H1 (cell line): ENCODE data around the gene ALKBH7. TPM values are rescaled to one million over a fixed set of nuclear protein-coding genes. Genes with fewer than 3 reads are reported as not detected.

Experiments
- CTCF ChIA-PET: fragments of 300-600 bp; sonication (Branson Sonifier 250); formaldehyde crosslinking; loops from one replicate; lab custom pipeline; 2021; ENCODE audit not compliant: partially characterized antibody; lab: Charles Lee
- POLR2A ChIA-PET: fragments of 300-600 bp; sonication (Branson Sonifier 250); formaldehyde crosslinking; loops from one replicate; lab custom pipeline; 2021; ENCODE audit warnings: inconsistent platforms; ENCODE audit not compliant: partially characterized antibody; lab: Charles Lee
- DNase-seq, 2 experiments: peaks; one replicate each; pipeline versions ENCODE4 v3.0.0 to v3.0.0-alpha.2; 2010 to 2022; ENCODE audit warnings: low spot score in 2 of 2, low read depth in 1 of 2, mixed read lengths in 1 of 2
- FAIRE-seq: peaks from 2 replicates; lab custom pipeline; 2011; peaks lifted over from hg19 to GRCh38; lab: Jason Lieb, UNC
- H2AFZ ChIP-seq: 2 replicates; pipeline ENCODE4 v1.8.1; 2012; ENCODE audit warnings: low read length, inconsistent platforms
- H2AK5ac ChIP-seq: 2 replicates; pipeline ENCODE4 v1.6.1; 2013; ENCODE audit warnings: low read depth, low read length
- H2BK120ac ChIP-seq: replicated peaks from 2 replicates; pipeline ENCODE3; 2013; ENCODE audit warnings: low read depth, low read length, inconsistent platforms
- H2BK12ac ChIP-seq: 2 replicates; pipeline ENCODE4 v1.6.1; 2013; ENCODE audit warnings: low read depth, low read length
- H2BK15ac ChIP-seq: 2 replicates; pipeline ENCODE4 v1.6.1; 2013; ENCODE audit warnings: low read length
- H2BK20ac ChIP-seq: 2 replicates; pipeline ENCODE4 v1.6.1; 2013; ENCODE audit warnings: low read length
- H2BK5ac ChIP-seq: 2 replicates; pipeline ENCODE4 v1.6.1; 2013; ENCODE audit warnings: low read depth, low read length
- H3K14ac ChIP-seq: 2 replicates; pipeline ENCODE4 v1.6.1; 2013; ENCODE audit warnings: inconsistent platforms; ENCODE audit not compliant: insufficient read length
- H3K18ac ChIP-seq: 2 replicates; pipeline ENCODE4 v1.6.1; 2013; ENCODE audit warnings: low read length; ENCODE audit errors: extremely low read depth
- H3K23ac ChIP-seq: 2 replicates; pipeline ENCODE4 v1.6.1; 2013; ENCODE audit warnings: inconsistent platforms; ENCODE audit not compliant: insufficient read length
- H3K23me2 ChIP-seq: 2 replicates; pipeline ENCODE4 v1.6.1; 2013; ENCODE audit warnings: low read depth, low read length
- H3K27ac ChIP-seq: 2 replicates; pipeline ENCODE4 v1.6.1; 2011; ENCODE audit warnings: low read depth, low read length, inconsistent platforms
- H3K27me3 ChIP-seq, 4 experiments: replicated peaks in 1 of 4; 1 replicate in 1 of 4; 2 replicates in 3 of 4; pipeline versions ENCODE4 v1.6.1 to v1.8.1; 2011 to 2013; ENCODE audit warnings: low read length in 3 of 4, mild to moderate bottlenecking in 3 of 4, inconsistent platforms in 2 of 4, mixed read lengths in 2 of 4, moderate library complexity in 1 of 4; ENCODE audit not compliant: control insufficient read depth in 3 of 4, insufficient read depth in 3 of 4; ENCODE audit errors: extremely low read depth in 1 of 4
- H3K36me3 ChIP-seq, 4 experiments: 2 replicates each; pipeline versions ENCODE4 v1.6.1 to v1.8.1; 2011 to 2013; ENCODE audit warnings: mild to moderate bottlenecking in 4 of 4, low read length in 3 of 4, moderate library complexity in 2 of 4, control low read depth in 1 of 4, inconsistent platforms in 1 of 4; ENCODE audit not compliant: insufficient read depth in 4 of 4, control insufficient read depth in 2 of 4
- H3K4ac ChIP-seq: replicated peaks from 2 replicates; pipeline ENCODE3; 2013; ENCODE audit warnings: low read length, low read depth, mixed read lengths, inconsistent platforms; ENCODE audit not compliant: insufficient read length
- H3K4me1 ChIP-seq, 4 experiments: replicated peaks in 1 of 4; 1 replicate in 1 of 4; 2 replicates in 3 of 4; pipeline versions ENCODE4 v1.6.1 to v1.8.1; 2011 to 2013; ENCODE audit warnings: low read length in 3 of 4, inconsistent platforms in 2 of 4, mixed read lengths in 1 of 4; ENCODE audit not compliant: insufficient read depth in 4 of 4, control insufficient read depth in 3 of 4
- H3K4me2 ChIP-seq, 2 experiments: 2 replicates each; pipeline versions ENCODE4 v1.6.1 to v1.8.1; 2011 to 2013; ENCODE audit warnings: low read depth in 2 of 2, low read length in 2 of 2, control low read depth in 1 of 2, inconsistent platforms in 1 of 2, mild to moderate bottlenecking in 1 of 2; ENCODE audit not compliant: insufficient read depth in 1 of 2
- H3K4me3 ChIP-seq, 4 experiments: fragments of 200-600, 300-600 bp in 1 of 4; sonication (generic), shearing (Covaris generic), sonication (Bioruptor Twin) in 1 of 4; 2 replicates each; pipeline versions ENCODE4 v1.5.1 to v1.8.1; 2011 to 2016; ENCODE audit warnings: low read length in 4 of 4, low read depth in 3 of 4, control low read depth in 2 of 4, inconsistent platforms in 2 of 4, mild to moderate bottlenecking in 2 of 4, mixed read lengths in 1 of 4, moderate library complexity in 1 of 4; ENCODE audit not compliant: insufficient read depth in 2 of 4; ENCODE audit errors: extremely low read depth in 1 of 4
- H3K56ac ChIP-seq: replicated peaks from 2 replicates; pipeline ENCODE3; 2013; ENCODE audit warnings: low read depth, mild to moderate bottlenecking, mixed read lengths, low read length, inconsistent platforms; ENCODE audit not compliant: insufficient read length
- H3K79me1 ChIP-seq: 2 replicates; pipeline ENCODE4 v1.6.1; 2013; ENCODE audit warnings: low read depth, low read length, control low read depth
- H3K79me2 ChIP-seq, 2 experiments: 2 replicates each; pipeline versions ENCODE4 v1.6.1 to v1.8.1; 2012 to 2013; ENCODE audit warnings: low read length in 2 of 2, mild to moderate bottlenecking in 2 of 2, inconsistent platforms in 1 of 2; ENCODE audit not compliant: insufficient read depth in 2 of 2, control insufficient read depth in 1 of 2
- H3K9ac ChIP-seq, 4 experiments: replicated peaks in 1 of 4; 1 replicate in 1 of 4; 2 replicates in 3 of 4; pipeline versions ENCODE4 v1.6.1 to v1.8.1; 2011 to 2013; ENCODE audit warnings: low read depth in 3 of 4, low read length in 3 of 4, control low read depth in 2 of 4, mild to moderate bottlenecking in 2 of 4, moderate library complexity in 2 of 4, inconsistent platforms in 1 of 4; ENCODE audit errors: extremely low read depth in 1 of 4
- H3K9me3 ChIP-seq, 2 experiments: 2 replicates each; pipeline versions ENCODE4 v1.6.1 to v1.8.1; 2012 to 2013; ENCODE audit warnings: mild to moderate bottlenecking in 2 of 2, moderate library complexity in 2 of 2, control low read depth in 1 of 2, inconsistent platforms in 1 of 2, low read depth in 1 of 2, low read length in 1 of 2, mixed read lengths in 1 of 2; ENCODE audit not compliant: insufficient read depth in 2 of 2
- H4K20me1 ChIP-seq, 2 experiments: replicated peaks in 1 of 2; 2 replicates each; pipeline versions ENCODE3 to v1.8.1; 2011 to 2013; ENCODE audit warnings: inconsistent platforms in 2 of 2, low read length in 2 of 2, mild to moderate bottlenecking in 1 of 2; ENCODE audit not compliant: insufficient read depth in 2 of 2, control insufficient read depth in 1 of 2
- H4K5ac ChIP-seq: 2 replicates; pipeline ENCODE4 v1.6.1; 2013; ENCODE audit warnings: low read length, low read depth, mixed read lengths, inconsistent platforms; ENCODE audit not compliant: insufficient read length
- H4K8ac ChIP-seq: 2 replicates; pipeline ENCODE4 v1.8.0; 2013; ENCODE audit warnings: mild to moderate bottlenecking, moderate library complexity, low read length, inconsistent platforms; ENCODE audit not compliant: insufficient read depth; ENCODE audit errors: extremely low read depth
- H4K91ac ChIP-seq: replicated peaks from 2 replicates; pipeline ENCODE3; 2013; ENCODE audit warnings: low read length, mixed read lengths, inconsistent platforms; ENCODE audit not compliant: insufficient read length
- CBX8 ChIP-seq: fragments of 300-800, 300-1000 bp; sonication (generic); IDR thresholded peaks from 2 replicates; pipeline ENCODE4 v1.7.1; 2016; ENCODE audit warnings: low read depth, low read length, borderline replicate concordance
- EGR1 ChIP-seq: IDR thresholded peaks from 2 replicates; pipeline ENCODE4 v1.6.1; 2011; ENCODE audit warnings: low read depth, low read length, borderline replicate concordance
- NANOG ChIP-seq: IDR thresholded peaks from 2 replicates; pipeline ENCODE4 v1.6.1; 2011; ENCODE audit warnings: low read length, low read depth, mild to moderate bottlenecking, inconsistent platforms; ENCODE audit not compliant: insufficient read depth, poor library complexity, severe bottlenecking
- POLR2AphosphoS5 ChIP-seq: IDR thresholded peaks from 2 replicates; pipeline ENCODE4 v1.6.1; 2011; ENCODE audit warnings: low read depth, low read length
- RFX5 ChIP-seq: IDR thresholded peaks from 2 replicates; pipeline ENCODE4 v1.6.1; 2011; ENCODE audit warnings: low read depth, low read length, improper control_type of control experiment, borderline replicate concordance
- TCF12 ChIP-seq: IDR thresholded peaks from 2 replicates; pipeline ENCODE4 v1.6.1; 2011; ENCODE audit warnings: low read depth, mild to moderate bottlenecking, low read length
- WGBS, 2 experiments: shearing (Covaris generic) in 1 of 2; methylation state at CpG; one replicate each; pipeline versions ENCODE4 v1.1.6 to v1.1.7; 2013 to 2015; ENCODE audit warnings: low lambda C conversion rate in 2 of 2, mixed read lengths in 2 of 2, inconsistent platforms in 1 of 2, low coverage in 1 of 2, missing lambda C conversion rate in 1 of 2; ENCODE audit not compliant: insufficient replicate concordance in 2 of 2, insufficient coverage in 1 of 2, insufficient read length in 1 of 2; ENCODE audit errors: extremely low coverage in 1 of 2, missing lambda C conversion rate in 1 of 2; 5-methylcytosine and 5-hydroxymethylcytosine counted together
- polyA plus RNA-seq, 7 experiments: library from polyadenylated mRNA; depleted of rRNA in 3 of 7; stranded (reverse) in 5 of 7; unstranded in 2 of 7; fragments of >200 nt in 5 of 7; fragments of 200-250 nt in 2 of 7; gene quantifications; 1 replicate in 5 of 7; 2 replicates in 1 of 7; 4 replicates in 1 of 7; pipeline versions ENCODE4 v1.2.1 to v1.2.3, GENCODE V29; 2011 to 2013; ENCODE audit warnings: missing spikeins in 2 of 7, mixed read lengths in 2 of 7
- total RNA-seq: library from RNA; stranded (reverse); fragmentation: NEBNext Ultra II Directional; extraction: Animal tissue kit (Norgen Biotek cat#: 25700); gene quantifications from 2 replicates; pipeline ENCODE4 v1.2.1, GENCODE V29; 2021
- TF ChIP-seq, protein P1 (sequence below): IDR thresholded peaks from 2 replicates; pipeline ENCODE4 v1.6.1; 2012; ENCODE audit warnings: inconsistent platforms
- TF ChIP-seq, protein P2 (sequence below), 3 experiments: IDR thresholded peaks; 1 replicate in 2 of 3; 2 replicates in 1 of 3; pipeline versions ENCODE4 v1.5.1 to v1.6.1; 2011; ENCODE audit warnings: low read length in 3 of 3, mild to moderate bottlenecking in 3 of 3, inconsistent platforms in 2 of 3, low read depth in 1 of 3, moderate library complexity in 1 of 3; ENCODE audit not compliant: insufficient read depth in 1 of 3; ENCODE audit errors: control extremely low read depth in 1 of 3

ALKBH7 gene
- total and polyA plus RNA-seq, 2 of the 8 experiments (the other 6 are each of a cell fraction or from before 2014, with no cell fraction given), result 66.3 to 100 TPM

DNA sequence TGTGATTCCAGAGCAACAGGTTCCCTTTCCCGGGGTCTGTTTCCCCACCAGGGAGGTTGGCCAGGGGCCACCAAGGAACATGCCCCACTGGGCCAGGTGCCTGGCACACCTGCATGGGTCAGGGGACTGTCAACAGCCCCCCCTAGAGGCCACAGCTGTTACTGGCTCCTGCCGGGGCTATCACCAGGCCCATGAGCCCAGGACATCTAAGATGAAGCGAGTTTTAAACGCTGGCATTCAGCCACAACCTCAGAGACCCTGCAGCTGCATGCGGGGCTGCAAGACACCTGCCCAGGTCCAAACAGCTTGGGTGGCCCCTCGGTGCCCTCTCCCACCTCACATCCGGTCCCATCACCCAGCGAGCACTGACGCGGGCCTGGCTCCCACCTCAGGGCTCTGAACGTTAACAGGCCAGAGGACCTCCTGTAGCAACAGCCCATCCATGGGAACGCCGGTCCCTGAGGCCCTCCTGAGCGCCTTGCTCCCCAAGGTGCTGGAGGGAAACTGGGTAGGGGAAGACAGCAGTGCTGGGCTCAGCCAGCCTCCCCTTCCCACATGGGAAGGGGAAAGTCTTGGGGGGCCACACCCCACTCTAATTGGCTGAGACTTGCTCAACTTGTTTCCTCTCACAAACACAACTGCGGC lies 40.0 kb downstream of the ALKBH7 start:
- Histone ChIP-seq H3K23me2 (no peaks in the 10 kb centered on the region), H3K4me2 (0 out of 4 replicates have a peak overlapping the region, but pooled peaks of 1 of the 2 experiments have one; percentile 15), H2BK15ac (no peak overlapping the region), H2AFZ (no peak overlapping the region), H3K79me1 (peaks cover 4% of the 10 kb centered on the region; the same call in 1 of the 2 replicates), H4K5ac (no peak overlapping the region), H2AK5ac (no peak overlapping the region), H3K9me3 (no peaks in the 10 kb centered on the region), H4K8ac (peak overlapping the region; percentile 29; the same call in 1 of the 2 replicates), H3K4ac (no peak overlapping the region), H3K23ac (no peak overlapping the region), H3K4me3 (no peak overlapping the region), H3K79me2 (0 out of 4 replicates have a peak, but pooled peaks cover 0 to 5% of the 10 kb centered on the region in 2 experiments), H2BK5ac (peak overlapping the region; percentile 73; the same call in 1 of the 2 replicates), H3K27ac (peak overlapping the region; percentile 37), H3K9ac (no peak overlapping the region), H2BK12ac (no peak overlapping the region), H3K56ac (no peak overlapping the region), H4K91ac (no peak overlapping the region), H3K14ac (no peak overlapping the region), H3K18ac (no peak overlapping the region), H3K36me3 (peaks cover 16 to 43% (median 31%) of the 10 kb centered on the region in 4 experiments), H4K20me1 (peaks cover 6 to 22% of the 10 kb centered on the region in 2 experiments), H2BK120ac (no peak overlapping the region), H3K4me1 (peaks cover 0 to 12% (median 6%) of the 10 kb centered on the region in 4 experiments; a peak in 6 of 7 replicates), H2BK20ac (no peak overlapping the region), H3K27me3 (no peaks in the 10 kb centered on the region)
- ChIA-PET POLR2A (interaction anchor here (0.9 to 3.3 kb wide), 6 partner anchors 7 to 20 kb away, joined by 3 to 20 read pairs (median 6); partner anchors contain the start of genes GTF2F1 and KHSRP), CTCF (interaction anchor here (0.7 to 2.7 kb wide), 8 partner anchors 9 to 287 kb away, joined by 3 to 11 read pairs (median 3); partner anchors contain the start of gene PSPN)
- FAIRE-seq, result peak; percentile 57
- DNase-seq, result peak; percentile 57 to 90
- WGBS, 2 experiments, result 67% methylated on average over 15 of the region's 15 CpGs; no CpG with 5 or more reads in 1 of the 2 experiments
- TF ChIP-seq TCF12, result peak; percentile 89; the same call in 1 of the 2 replicates
- TF ChIP-seq, protein P1, sequence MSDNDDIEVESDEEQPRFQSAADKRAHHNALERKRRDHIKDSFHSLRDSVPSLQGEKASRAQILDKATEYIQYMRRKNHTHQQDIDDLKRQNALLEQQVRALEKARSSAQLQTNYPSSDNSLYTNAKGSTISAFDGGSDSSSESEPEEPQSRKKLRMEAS, result 0 out of 2 replicates have a peak, but pooled peaks have one; percentile 7
- TF ChIP-seq EGR1, result no peak
- TF ChIP-seq CBX8, result no peak
- peak; percentile 57 for TF ChIP-seq NANOG
- peak; percentile 68 for TF ChIP-seq POLR2AphosphoS5
- TF ChIP-seq, protein P2, sequence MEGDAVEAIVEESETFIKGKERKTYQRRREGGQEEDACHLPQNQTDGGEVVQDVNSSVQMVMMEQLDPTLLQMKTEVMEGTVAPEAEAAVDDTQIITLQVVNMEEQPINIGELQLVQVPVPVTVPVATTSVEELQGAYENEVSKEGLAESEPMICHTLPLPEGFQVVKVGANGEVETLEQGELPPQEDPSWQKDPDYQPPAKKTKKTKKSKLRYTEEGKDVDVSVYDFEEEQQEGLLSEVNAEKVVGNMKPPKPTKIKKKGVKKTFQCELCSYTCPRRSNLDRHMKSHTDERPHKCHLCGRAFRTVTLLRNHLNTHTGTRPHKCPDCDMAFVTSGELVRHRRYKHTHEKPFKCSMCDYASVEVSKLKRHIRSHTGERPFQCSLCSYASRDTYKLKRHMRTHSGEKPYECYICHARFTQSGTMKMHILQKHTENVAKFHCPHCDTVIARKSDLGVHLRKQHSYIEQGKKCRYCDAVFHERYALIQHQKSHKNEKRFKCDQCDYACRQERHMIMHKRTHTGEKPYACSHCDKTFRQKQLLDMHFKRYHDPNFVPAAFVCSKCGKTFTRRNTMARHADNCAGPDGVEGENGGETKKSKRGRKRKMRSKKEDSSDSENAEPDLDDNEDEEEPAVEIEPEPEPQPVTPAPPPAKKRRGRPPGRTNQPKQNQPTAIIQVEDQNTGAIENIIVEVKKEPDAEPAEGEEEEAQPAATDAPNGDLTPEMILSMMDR (IDR thresholded peaks at IDR 0.05; ENCODE audit: control extremely low read depth in 1 of 3, insufficient read depth in 1 of 3, low read depth in 1 of 3, low read length in 3 of 3), result peak; percentile 79 to 92 (median 87)
- TF ChIP-seq RFX5, result no peak
